Hematopoietic multipotent progenitor cell treated with erythropoietin and hydrocortisone succinate and interleukin-3 and kit ligand, for 4 days (in vitro differentiated cells): ENCODE data around the gene ZNF865.

Experiments used
- DNase-seq: peaks from one replicate; pipeline ENCODE4 v3.0.0-alpha.2; 2015

Gene ZNF865

DNA sequence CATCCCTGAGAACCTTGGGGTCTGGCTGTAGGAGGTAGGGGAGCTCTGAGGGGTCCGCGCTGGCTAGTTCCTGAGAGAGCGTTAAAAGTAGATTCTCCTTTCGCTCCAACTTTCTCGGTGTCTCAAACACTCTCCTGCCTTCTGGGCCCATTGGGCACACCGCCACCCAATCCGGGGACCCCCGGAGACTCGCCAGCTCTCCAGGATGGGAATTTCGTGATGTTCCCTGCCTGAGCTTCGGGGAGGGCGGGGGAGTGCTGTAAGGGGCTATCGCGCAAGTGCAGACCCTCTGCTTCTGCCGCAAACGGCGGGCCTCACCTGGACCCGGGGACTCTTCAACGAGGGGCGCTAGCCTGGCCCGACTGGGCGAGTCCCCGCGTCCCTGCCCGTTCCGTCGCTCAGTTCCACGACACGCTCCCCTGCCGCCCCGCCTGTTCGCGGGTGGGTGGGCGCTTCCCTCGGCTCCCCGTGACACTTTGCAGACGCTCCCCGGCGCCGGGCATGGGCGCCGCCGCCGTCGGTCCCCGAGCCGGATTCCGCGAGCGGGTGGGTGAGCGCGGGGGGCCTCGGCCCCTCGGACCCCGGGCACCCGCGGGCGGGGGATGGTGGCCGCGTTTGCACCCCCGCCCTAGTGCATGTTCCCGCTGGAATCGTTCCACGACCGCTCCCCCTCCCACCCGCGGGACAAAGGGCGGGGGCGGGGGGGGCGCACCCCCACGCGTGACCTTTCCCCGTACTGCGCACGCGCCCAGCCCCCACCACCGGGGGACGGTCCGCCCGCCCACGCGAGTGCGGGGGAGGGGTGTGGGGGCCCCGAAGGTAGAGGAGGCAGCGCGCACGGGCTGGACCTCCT is 42.5 kb downstream of the ZNF865 start, which contains the start of gene CCDC106:
TSS of gene CCDC106 (plus strand) at position 481 of the 853 bp plus-strand sequence. CDS start 835 bp downstream, outside the sequence.
- peak; percentile 82 for DNase-seq

DNA sequence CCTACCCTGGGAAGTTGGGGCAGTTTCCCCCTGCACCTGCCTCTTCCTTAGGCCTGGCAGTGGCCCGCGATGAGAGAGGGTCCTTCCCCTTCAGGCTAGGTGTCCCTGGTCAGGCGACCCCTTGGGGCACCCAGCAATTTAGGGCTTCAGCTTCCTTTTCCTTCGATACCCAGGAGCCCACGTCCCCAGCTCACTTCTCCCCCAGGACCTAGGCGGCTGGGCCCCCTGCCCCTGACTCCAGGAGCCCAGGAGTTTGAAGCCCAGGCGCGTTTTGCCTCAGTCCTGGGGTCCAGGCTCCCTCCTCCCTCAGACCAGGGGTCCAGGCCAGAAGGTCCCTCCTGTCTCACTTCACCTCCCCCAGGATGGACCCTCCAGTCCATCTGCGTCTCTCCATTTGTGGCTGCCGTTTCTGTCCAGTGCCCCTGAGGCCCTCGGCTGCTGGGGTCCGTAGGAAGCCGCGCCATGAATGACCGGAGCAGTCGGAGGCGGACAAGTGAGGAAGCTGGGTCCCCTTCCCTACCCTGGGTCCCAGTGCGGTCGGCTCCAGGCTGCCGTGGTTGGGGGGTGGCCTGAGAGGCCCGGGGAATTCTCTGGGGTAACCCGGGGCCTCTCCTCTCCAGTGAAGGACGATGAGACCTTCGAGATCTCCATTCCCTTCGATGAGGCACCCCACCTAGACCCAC is 43.3 kb downstream of the ZNF865 start:
- DNase-seq: peak; percentile 42

DNA sequence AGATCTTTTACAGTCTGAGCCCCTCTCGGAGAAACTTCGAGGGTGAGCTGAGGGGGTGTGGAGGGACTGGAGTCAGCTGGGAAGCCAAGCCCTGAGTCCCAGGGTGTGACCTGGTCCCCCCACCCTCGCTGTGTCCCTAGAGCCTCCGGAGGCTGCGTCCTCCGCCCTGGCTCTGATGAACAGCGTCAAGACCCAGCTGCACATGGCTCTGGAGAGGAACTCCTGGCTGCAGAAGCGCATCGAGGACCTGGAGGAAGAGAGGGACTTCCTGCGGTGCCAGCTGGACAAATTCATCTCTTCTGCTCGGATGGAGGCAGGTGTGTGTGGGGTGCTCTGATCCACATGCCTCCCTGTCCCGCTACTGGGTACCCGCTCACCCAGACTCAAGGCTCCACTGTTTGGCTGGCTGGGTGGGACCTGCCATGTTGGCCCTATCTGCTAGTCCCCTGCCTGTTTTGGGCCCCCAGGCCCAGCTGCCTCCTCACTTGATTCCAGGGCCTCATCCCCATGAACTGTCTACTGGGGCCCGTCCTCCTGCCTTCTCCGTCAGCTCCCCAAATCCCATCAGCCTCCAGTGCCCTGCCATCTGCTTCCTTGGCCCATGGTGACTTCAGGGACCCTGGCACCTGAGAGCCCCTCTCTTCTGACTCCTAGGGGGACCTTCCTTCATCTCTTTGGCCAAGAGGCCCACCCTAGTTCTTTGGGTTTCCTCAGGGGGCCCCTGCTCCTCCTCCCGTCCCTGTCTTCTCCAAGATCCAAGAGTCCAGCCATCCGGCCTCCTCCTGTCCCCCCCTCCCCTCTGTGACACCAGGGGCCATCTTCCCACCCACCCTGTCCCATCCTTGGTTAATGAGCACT is 44.0 kb downstream of the ZNF865 start:
- DNase-seq: no peak

DNA sequence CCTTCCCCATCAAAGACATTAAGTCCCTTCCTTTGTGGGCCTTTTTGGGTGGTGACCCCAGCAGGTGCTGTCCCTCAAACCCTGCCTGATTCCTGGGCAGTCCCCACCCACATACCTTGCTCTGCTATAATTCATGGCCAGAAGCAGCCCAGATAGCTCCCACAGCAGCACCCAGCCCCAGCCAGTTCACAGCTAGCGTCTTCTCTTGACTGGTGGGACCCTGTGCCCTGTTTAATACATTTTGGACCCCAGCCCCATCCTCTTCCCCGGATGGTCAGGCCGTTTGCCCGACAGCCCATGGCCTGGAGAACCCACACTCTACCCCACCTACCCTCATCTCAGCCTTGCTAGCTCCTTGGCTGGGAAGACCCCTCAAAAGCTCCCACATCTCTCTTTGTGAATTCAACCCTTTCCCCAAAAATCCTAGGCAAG is 44.7 kb downstream of the ZNF865 start:
- no peak for DNase-seq

DNA sequence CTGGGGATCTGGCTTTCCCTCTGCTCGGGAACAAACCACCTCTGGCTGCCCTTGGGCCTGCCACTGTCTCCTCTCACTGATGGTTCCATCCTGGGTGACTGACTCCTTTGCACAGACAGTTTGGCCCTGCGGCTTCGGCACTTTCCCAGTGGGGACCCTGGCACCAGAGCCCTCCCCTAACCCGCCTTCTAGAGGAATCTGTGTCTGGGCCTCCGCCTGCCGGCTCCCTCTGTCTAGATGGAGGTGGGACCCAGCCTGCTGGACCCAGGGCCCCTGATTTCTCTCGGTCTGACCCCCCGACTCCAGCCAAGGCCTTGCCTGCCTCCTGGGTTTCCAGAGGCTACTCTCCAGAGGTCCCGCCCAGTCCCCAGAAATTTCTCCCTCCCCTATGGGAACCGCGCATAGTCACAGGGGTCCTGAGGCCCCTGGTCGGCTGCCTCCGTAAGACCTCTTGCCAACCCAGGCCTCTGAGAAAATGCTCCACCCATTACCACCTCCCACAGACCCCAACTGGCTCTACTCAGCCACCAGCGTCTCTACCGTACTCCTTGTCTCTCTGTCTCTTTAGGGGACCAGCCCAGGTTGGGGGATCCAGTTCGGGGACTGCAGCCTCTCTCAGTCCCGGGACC is 45.3 kb downstream of the ZNF865 start:
- no peak for DNase-seq

DNA sequence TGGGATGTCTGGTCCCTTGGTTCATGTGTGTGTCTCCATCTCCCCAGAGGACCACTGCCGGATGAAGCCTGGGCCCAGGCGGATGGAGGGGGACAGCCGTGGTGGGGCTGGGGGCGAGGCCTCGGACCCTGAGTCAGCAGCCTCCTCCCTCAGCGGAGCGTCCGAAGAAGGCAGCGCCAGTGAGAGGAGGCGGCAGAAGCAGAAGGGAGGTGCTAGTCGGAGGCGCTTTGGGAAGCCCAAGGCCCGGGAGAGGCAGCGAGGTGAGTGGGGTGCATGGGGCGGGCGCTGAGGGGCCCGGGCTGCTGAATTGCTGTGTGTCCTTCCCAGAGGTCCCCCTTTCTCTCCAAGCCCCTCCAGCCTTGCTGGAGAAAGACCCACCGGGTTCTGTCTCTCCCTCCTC is 45.8 kb downstream of the ZNF865 start:
- DNase-seq: no peak

DNA sequence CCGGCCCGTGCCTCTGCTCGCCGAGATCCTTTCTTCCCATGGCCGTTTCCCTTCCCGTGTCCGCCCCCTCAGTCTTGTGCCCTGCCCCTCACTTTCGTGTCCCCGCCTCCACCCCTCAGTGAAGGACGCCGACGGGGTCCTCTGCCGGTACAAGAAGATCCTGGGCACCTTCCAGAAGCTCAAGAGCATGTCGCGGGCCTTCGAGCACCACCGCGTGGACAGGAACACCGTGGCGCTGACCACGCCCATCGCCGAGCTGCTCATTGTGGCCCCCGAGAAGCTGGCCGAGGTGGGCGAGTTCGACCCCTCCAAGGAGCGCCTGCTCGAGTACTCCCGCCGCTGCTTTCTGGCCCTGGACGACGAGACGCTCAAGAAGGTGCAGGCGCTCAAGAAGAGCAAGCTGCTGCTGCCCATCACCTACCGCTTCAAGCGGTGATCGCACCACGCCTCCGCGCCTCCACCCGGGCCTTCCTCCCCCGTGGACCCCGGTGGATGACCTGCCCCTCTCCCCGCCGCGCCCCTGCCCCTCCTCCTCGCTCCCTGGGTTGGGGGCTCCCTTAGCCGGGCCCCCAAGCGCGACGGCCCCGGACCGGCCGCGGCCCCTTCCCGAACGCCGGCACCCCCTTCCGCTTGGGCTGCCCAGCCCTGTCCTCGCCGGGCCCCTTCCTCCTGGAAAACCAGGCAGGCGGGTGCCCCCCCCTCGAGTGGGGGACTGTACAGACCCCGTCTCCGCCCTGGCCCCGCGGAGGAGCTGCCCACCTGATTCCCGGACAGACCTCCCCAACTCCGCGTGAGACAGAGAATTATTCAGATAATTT is 47.1 kb downstream of the ZNF865 start:
- DNase-seq: no peak

DNA sequence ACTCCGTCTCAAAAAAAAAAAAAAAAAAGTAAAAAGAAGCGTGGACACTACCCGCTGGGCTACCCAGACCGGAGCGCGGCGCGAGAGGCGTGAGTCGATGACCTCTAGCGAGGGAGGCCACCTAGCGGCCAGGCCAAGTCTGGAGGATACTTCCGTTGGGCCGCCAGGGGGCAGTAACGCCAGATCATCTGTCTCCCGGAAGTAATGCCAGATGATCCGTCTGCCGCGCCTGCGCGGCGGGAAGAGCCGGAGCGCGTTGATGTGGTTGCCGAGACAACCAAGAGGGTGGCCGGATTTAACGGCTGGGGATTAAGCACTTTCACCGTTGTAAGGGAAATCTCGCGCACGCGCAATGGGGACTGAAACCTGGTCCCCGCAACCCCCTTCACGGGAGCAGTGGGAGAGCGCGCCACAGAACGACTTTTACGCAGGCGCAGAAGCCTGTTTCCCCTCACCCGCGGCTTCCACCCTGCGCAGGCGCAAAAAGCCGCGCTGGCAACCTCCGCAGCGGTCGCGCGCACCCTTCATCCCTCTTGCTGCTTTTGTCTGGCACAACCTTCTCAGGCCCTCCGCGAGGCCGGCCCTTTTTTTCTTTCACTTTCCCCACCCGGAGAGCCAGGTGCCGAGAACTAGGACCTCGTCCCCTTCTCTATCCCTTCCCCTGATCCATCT is 48.3 kb downstream of the ZNF865 start:
- peak; percentile 99 for DNase-seq

DNA sequence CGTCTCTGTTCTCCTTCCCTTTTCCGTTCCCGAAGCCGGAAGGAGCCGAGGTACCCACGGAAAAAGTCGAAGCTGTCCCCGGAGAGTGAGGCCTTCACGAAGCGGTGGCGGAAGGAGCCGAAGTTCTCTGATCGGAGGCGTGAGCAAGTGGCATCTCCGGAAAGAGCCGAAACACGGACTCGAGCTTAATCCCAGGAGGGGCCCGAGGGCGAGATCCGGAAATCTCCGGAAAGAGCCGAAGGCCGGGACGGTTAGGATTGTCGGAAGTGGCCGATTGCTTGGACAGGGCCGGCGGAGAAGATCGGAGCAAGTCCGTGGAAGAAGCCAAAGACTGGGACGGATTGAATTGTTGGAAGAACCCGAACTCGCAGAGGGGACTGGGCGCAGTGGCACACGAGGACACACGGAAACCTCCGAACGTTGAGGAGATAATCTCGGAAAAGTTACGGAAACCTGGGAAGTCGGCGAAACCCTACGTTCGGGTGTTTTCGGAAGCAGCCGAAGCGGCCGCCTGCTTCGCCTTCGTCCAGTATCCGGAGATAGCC is 48.9 kb downstream of the ZNF865 start:
- peak; percentile 100 for DNase-seq

DNA sequence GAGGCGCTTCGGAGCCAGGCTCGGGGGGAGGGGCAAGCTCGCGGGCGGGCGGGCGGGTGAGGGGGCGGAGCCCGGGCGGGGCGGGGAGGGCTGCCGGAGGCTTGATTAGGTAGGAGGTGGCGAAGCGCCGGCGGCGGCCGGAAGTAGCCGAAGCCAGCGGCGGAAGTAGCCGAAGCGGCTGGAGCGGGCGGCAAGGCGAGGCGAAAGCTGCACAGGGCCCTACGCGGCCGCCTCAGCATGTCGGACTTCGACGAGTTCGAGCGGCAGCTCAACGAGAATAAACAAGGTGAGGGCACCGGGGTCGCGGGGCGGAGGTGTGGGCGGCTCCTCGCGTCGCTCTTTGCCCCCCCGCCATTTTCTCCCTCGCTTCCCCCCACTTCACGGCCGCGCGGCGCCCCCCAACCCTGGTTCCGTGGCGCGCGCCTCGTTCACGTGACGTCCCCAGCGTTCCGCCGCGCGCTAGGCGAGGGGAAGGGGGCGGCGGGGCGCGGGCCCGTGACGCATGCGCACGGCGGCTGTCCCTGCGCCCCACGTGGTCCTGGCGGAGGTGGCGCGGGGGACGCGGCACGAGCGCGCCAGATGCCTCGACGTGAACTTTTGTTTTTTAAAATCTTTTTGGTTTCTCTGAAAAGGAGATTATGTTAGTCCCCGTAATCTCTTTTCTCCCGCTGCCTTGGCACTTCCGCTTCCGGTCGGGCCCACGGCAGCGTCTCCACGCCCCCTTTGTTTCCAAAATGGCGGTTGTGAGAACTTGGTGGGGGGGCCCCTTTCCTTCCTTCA is 49.6 kb downstream of the ZNF865 start, which contains the start of gene U2AF2:
TSS of gene U2AF2 (plus strand) at position 168 of the 780 bp plus-strand sequence. CDS start at position 238, 70 bp downstream.
- peak; percentile 97 for DNase-seq

DNA sequence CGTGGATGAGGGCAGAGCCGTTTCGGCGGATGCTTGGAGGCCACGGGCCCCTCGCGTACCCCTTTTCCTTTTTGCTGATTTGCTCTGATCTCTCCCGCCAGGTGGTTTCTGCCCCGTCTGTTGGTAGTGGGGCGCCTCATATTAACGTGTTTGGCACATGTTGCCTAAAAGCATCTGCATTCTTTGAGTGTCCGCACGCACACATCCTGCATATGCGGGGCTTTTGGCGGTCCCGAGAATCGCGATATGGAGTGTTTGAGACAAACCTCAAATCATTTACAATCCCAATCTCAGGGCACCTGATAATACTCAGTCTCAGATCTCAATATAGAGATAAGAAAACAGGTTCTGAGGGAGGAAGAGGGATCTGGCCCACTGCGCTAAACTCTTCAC is 50.2 kb downstream of the ZNF865 start:
- no peak for DNase-seq

DNA sequence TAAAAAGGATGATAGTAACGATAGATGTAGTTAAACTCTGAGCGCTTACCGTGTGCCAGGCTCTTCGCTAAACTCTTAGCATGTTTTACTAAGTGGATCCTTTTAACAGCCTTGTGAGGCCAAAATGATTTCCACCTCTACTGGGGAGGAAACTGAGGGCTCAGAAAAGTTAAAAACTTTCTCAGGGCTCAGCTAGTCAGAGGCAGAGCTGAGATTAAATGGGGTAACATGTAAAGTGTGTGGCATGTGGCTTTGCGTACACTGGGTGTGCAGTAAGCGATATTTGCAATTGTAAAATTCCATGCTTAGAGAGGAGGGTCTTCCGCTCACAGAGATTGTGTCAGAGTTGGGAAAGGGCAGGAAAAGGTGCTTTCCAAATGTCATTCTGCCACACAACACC is 51.1 kb downstream of the ZNF865 start:
- DNase-seq: no peak

DNA sequence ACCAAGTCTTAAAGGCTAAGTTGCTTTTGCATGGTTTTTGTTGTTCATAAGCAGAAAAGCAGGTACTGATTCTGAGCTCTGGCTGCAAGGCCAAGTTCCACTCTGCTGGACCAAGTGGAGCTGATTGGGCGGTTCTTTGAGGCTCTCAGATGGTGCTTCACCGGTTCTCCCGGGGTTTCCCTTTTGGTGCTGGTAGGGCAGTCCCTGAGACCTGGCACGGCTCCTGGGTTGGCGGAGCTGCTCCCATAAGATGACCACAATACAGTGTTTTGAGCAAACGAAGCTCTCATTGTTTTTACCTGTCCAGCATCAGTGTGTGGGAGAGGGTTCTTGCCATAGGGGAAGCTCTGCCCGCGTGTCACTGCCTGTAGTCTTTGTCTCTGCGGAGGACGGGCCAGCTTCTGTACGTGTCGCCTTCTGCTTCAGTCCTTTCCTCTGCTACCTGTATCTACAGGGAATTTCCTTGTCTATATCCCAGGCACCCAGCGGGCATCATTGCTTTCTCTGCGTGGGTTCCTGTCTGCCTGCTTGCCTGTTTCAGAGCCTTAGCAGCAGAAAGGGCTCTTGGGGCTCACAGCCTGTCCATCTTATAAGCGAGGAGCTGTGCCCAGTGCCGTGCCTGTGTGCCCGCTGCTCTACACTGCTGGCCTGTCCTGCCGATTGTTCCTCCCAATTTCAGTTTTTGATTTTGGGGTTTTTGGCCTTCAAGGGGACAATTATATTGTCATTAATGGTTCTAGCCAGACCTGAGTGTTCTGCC is 51.7 kb downstream of the ZNF865 start:
- DNase-seq: no peak

DNA sequence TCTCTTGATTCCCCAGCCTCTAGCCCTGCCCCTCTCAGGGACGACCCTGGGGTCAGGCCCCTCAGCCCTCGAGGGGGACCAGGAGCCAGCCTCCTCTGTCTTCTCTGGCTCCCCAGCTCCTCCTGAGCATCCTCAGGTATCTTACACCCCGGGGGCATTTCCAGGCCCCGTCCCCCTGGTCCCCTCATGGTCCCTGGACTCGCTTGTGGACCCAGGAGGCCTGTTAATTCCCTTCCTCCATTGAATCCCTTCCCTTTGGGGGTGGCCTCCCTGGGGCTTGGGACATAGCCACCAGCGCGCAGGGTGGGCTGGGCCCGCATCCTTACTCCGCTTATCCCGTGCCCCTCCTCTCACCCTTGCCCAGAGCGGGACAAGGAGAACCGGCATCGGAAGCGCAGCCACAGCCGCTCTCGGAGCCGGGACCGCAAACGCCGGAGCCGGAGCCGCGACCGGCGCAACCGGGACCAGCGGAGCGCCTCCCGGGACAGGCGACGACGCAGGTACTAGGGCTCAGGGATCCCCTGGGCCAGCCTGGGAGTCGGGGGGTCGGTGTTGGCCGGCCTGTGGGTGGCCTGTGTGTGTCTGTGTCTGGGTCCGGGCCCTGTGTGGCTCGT is 53.5 kb downstream of the ZNF865 start:
- DNase-seq: no peak

DNA sequence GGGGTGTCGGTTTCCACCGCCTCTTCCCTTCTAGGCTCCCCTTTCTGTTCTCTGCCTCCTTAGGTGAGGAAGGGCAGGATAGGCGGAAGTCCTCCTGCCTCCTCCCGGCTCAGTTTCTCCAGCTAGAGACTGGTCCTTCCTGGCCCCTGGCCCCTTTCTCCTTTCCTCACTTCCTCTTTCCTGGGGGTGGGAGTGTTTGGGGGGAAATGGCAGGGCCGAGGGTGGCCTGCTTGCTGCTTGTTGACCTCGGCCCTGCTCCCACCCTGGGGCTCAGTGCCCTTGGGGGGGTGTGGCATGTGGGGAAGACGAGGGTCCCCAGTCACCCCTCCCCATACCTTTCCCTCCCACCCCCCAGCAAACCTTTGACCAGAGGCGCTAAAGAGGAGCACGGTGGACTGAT is 54.4 kb downstream of the ZNF865 start:
- DNase-seq: no peak

DNA sequence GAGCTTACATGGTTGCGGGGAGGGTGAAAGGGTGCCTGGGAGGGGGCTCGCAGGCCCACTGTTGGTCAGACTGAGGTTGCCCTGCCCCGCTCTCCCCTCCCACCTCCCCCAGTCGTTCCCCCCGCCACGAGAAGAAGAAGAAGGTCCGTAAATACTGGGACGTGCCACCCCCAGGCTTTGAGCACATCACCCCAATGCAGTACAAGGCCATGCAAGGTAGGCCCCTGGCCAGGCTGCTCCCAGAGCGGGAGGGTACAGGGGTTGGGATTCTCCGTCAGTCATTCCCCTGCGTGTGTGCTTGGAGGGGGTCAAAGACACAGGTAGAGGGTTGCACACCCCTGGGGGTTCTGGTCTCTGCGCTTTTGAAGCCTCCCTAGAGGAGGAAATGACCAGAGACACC is 55.0 kb downstream of the ZNF865 start:
- no peak for DNase-seq

DNA sequence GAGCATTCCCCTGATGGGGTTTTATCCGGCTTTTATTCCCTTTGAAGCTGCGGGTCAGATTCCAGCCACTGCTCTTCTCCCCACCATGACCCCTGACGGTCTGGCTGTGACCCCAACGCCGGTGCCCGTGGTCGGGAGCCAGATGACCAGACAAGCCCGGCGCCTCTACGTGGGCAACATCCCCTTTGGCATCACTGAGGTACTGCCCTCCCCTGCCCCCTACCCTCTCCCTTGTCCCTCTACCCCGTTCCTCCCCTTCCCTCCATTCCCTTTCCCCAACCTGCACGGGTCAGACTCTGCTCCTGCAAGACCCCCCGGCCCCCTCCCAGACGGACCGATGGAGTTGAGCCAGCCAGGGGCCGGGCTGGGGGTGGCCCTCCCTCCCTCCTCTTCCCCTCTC is 55.5 kb downstream of the ZNF865 start:
- DNase-seq: no peak

DNA sequence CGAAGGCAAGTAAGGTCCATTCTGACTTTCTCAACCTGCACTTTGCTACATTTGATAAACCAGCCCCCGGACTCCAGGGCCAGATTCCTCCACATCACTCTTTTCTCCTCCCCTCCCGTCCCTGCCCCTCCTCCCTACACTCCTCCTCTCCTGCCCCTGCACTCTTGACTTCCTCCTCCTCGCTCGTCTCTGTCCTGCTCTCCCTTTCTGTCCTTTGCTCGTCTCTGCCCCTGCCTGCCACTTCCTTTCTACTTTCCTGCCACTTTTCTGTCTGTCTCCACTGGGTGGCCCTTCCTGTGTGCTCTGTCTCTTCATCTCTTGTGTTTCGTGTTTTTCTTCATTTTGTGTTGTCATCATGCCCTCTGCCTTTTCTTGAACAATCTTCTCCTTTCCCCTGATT is 56.4 kb downstream of the ZNF865 start:
- no peak for DNase-seq
